ENCODE results near the gene RAB11B. TPM values are rescaled to one million over a fixed set of nuclear protein-coding genes. Genes with fewer than 3 reads are reported as not detected.

The RAB11B gene
- total and polyA plus RNA-seq, 4 donors = 27.3 to 91.2 (median 45.0) TPM

DNA sequence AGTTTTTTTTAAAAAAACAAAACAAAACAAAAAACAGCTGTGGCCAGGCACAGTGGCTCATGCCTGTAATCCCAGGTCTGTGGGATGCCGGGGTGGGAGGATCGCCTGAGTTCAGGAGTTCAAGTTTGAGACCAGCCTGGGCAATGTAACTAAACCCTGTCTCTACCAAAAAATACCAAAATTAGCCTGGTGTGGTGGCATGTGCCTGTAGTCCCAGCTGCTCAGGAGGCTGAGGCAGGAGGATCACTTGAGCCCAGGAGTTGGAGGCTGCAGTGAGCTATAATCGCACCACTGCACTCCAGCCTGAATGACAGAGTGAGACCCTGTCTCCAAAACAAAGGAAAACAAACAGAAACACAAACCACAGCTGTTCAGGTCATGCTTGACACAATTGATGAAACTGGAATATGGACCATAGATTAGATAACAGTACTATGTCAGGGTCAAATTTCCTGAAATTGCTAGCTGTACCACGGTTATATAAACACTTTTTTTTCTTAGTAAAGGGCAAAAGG lies 33.1 kb upstream of the RAB11B start:
- 38% methylated on average over 4 of the region's 4 CpGs for WGBS
- TF ChIP-seq JUND (IDR thresholded peaks at IDR 0.05) = peak; percentile 42 to 80
- TF ChIP-seq, protein P1, sequence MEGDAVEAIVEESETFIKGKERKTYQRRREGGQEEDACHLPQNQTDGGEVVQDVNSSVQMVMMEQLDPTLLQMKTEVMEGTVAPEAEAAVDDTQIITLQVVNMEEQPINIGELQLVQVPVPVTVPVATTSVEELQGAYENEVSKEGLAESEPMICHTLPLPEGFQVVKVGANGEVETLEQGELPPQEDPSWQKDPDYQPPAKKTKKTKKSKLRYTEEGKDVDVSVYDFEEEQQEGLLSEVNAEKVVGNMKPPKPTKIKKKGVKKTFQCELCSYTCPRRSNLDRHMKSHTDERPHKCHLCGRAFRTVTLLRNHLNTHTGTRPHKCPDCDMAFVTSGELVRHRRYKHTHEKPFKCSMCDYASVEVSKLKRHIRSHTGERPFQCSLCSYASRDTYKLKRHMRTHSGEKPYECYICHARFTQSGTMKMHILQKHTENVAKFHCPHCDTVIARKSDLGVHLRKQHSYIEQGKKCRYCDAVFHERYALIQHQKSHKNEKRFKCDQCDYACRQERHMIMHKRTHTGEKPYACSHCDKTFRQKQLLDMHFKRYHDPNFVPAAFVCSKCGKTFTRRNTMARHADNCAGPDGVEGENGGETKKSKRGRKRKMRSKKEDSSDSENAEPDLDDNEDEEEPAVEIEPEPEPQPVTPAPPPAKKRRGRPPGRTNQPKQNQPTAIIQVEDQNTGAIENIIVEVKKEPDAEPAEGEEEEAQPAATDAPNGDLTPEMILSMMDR (IDR thresholded peaks at IDR 0.05; ENCODE audit: low read depth, low read length, missing input control) = no peak
- TF ChIP-seq, protein P2, sequence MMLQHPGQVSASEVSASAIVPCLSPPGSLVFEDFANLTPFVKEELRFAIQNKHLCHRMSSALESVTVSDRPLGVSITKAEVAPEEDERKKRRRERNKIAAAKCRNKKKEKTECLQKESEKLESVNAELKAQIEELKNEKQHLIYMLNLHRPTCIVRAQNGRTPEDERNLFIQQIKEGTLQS (IDR thresholded peaks at IDR 0.05) = peak; percentile 38
- peak; percentile 49 for TF ChIP-seq HNF4G (IDR thresholded peaks at IDR 0.05)
- TF ChIP-seq HNF4A (conservative IDR thresholded peaks at IDR 0.05) = peak; percentile 91
- TF ChIP-seq RXRA (IDR thresholded peaks at IDR 0.05) = peak; percentile 82 to 95
- peak; percentile 42 for TF ChIP-seq FOXA2 (IDR thresholded peaks at IDR 0.05)
- TF ChIP-seq, protein P3, sequence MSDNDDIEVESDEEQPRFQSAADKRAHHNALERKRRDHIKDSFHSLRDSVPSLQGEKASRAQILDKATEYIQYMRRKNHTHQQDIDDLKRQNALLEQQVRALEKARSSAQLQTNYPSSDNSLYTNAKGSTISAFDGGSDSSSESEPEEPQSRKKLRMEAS (IDR thresholded peaks at IDR 0.05) = peak; percentile 66
- TF ChIP-seq EGR1 (IDR thresholded peaks at IDR 0.05; ENCODE audit: low read depth in 2 of 2) = no peak
- peak; percentile 38 for TF ChIP-seq REST (IDR thresholded peaks at IDR 0.05)
- TF ChIP-seq YY1 (IDR thresholded peaks at IDR 0.05) = no peak
- peak; percentile 83 for TF ChIP-seq SP1 (IDR thresholded peaks at IDR 0.05)
- peak; percentile 36 to 40 for TF ChIP-seq RAD21 (IDR thresholded peaks at IDR 0.05)
- TF ChIP-seq, protein P4, sequence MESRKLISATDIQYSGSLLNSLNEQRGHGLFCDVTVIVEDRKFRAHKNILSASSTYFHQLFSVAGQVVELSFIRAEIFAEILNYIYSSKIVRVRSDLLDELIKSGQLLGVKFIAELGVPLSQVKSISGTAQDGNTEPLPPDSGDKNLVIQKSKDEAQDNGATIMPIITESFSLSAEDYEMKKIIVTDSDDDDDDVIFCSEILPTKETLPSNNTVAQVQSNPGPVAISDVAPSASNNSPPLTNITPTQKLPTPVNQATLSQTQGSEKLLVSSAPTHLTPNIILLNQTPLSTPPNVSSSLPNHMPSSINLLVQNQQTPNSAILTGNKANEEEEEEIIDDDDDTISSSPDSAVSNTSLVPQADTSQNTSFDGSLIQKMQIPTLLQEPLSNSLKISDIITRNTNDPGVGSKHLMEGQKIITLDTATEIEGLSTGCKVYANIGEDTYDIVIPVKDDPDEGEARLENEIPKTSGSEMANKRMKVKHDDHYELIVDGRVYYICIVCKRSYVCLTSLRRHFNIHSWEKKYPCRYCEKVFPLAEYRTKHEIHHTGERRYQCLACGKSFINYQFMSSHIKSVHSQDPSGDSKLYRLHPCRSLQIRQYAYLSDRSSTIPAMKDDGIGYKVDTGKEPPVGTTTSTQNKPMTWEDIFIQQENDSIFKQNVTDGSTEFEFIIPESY (IDR thresholded peaks at IDR 0.05) = peak; percentile 77
- TF ChIP-seq GABPA (IDR thresholded peaks at IDR 0.05 in 1 of 2, conservative IDR thresholded peaks at IDR 0.05 in 1 of 2) = peak in 1 of 2 donors; percentile 15
- TF ChIP-seq FOXA1 (IDR thresholded peaks at IDR 0.05) = no peak
- TF ChIP-seq NR2F2 (IDR thresholded peaks at IDR 0.05) = peak; percentile 17
- TF ChIP-seq TAF1 (conservative IDR thresholded peaks at IDR 0.05) = no peak
- Histone ChIP-seq H3K27ac (ENCODE audit: low read depth in 1 of 2, low read length in 2 of 2) (peak overlapping the region; percentile 39 to 79), H3K4me1 (ENCODE audit: control insufficient read depth in 4 of 4, insufficient read depth in 4 of 4, low read length in 3 of 4) (peaks cover 4 to 39% (median 13%) of the 10 kb centered on the region in 4 donors), H3K36me3 (ENCODE audit: control insufficient read depth in 4 of 4, insufficient read depth in 3 of 4, low read depth in 1 of 4, low read length in 3 of 4) (no peaks in the 10 kb centered on the region), H3K9me3 (ENCODE audit: control insufficient read depth in 4 of 4, low read length in 3 of 4) (no peaks in the 10 kb centered on the region), H3K4me3 (ENCODE audit: low read depth in 1 of 3, low read length in 3 of 3) (no peak overlapping the region), H3K9ac (ENCODE audit: low read depth in 1 of 2, low read length in 2 of 2) (no peak overlapping the region), H3K27me3 (ENCODE audit: control insufficient read depth in 4 of 4, insufficient read depth in 4 of 4, low read length in 3 of 4) (no peaks in the 10 kb centered on the region)
- no peak for DNase-seq (ENCODE audit: low spot score)
